Neuron (in vitro differentiated cells): ENCODE data around the gene ITGA1.
"Not testable (repeated sequence)": the region's sequence is repeated elsewhere in the genome, so short reads cannot be mapped to it uniquely, and the experiment has no call there.

Source experiments
- H2AFZ ChIP-seq: one replicate; pipeline ENCODE4 v1.6.1; 2013; ENCODE audit warnings: low read depth, mild to moderate bottlenecking, inconsistent platforms, low read length, moderate library complexity
- H3K27me3 ChIP-seq: one replicate; pipeline ENCODE4 v1.6.1; 2013; ENCODE audit warnings: low read length; ENCODE audit not compliant: insufficient read depth
- H3K36me3 ChIP-seq: one replicate; pipeline ENCODE4 v1.6.1; 2013; ENCODE audit warnings: low read length; ENCODE audit not compliant: insufficient read depth
- H3K4me1 ChIP-seq: one replicate; pipeline ENCODE4 v1.6.1; 2013; ENCODE audit warnings: low read length; ENCODE audit not compliant: insufficient read depth
- H3K4me3 ChIP-seq: 2 replicates; pipeline ENCODE4 v1.5.1; 2013; ENCODE audit warnings: mild to moderate bottlenecking, low read length, moderate library complexity
- H3K9me3 ChIP-seq: one replicate; pipeline ENCODE4 v1.6.1; 2013; ENCODE audit warnings: low read length

The ITGA1 gene

GRCh38 chr5:52849544-52849943 is 61.8 kb downstream of the ITGA1 start:
- Histone ChIP-seq H3K36me3 (no peaks in the 10 kb centered on the region), H3K27me3 (no peaks in the 10 kb centered on the region), H3K4me1 (no peaks in the 10 kb centered on the region), H3K9me3 (no peaks in the 10 kb centered on the region), H2AFZ (no peak overlapping the region), H3K4me3 (no peak overlapping the region)

- no peaks in the 10 kb centered on the region for H3K27me3 ChIP-seq
- no peaks in the 10 kb centered on the region for H3K9me3 ChIP-seq
- H3K4me1 ChIP-seq = no peaks in the 10 kb centered on the region
Observed at GRCh38 chr5:52853650-52854049, 65.9 kb downstream of the ITGA1 start.

GRCh38 chr5:52854301-52854700 is 66.6 kb downstream of the ITGA1 start:
- Histone ChIP-seq H3K4me3 (no peak overlapping the region), H2AFZ (no peak overlapping the region), H3K36me3 (no peaks in the 10 kb centered on the region), H3K27me3 (no peaks in the 10 kb centered on the region), H3K9me3 (no peaks in the 10 kb centered on the region), H3K4me1 (no peaks in the 10 kb centered on the region)

More at GRCh38 chr5:52853650-52854049, 65.9 kb downstream of the ITGA1 start:
- no peak overlapping the region for H2AFZ ChIP-seq
- H3K4me3 ChIP-seq = no peak overlapping the region
- H3K36me3 ChIP-seq = no peaks in the 10 kb centered on the region

- no peaks in the 10 kb centered on the region for H3K36me3 ChIP-seq
- H3K4me3 ChIP-seq = no peak overlapping the region
- H3K9me3 ChIP-seq = no peaks in the 10 kb centered on the region
Observed at GRCh38 chr5:52854949-52855348, 67.2 kb downstream of the ITGA1 start.

GRCh38 chr5:52856564-52856963 is 68.8 kb downstream of the ITGA1 start:
- Histone ChIP-seq H2AFZ (no peak overlapping the region), H3K4me1 (no peaks in the 10 kb centered on the region), H3K4me3 (no peak overlapping the region), H3K27me3 (no peaks in the 10 kb centered on the region), H3K36me3 (no peaks in the 10 kb centered on the region), H3K9me3 (no peaks in the 10 kb centered on the region)

More at GRCh38 chr5:52854949-52855348, 67.2 kb downstream of the ITGA1 start:
- no peaks in the 10 kb centered on the region for H3K4me1 ChIP-seq
- H2AFZ ChIP-seq = no peak overlapping the region
- no peaks in the 10 kb centered on the region for H3K27me3 ChIP-seq

GRCh38 chr5:52859628-52860027 is 71.9 kb downstream of the ITGA1 start:
- no peaks in the 10 kb centered on the region for H3K9me3 ChIP-seq
- no peaks in the 10 kb centered on the region for H3K36me3 ChIP-seq
- H2AFZ ChIP-seq = no peak overlapping the region
- no peak overlapping the region for H3K4me3 ChIP-seq
- no peaks in the 10 kb centered on the region for H3K4me1 ChIP-seq
- H3K27me3 ChIP-seq = no peaks in the 10 kb centered on the region

GRCh38 chr5:52861368-52861767 is 73.7 kb downstream of the ITGA1 start:
- Histone ChIP-seq H3K36me3 (no peaks in the 10 kb centered on the region), H3K27me3 (no peaks in the 10 kb centered on the region), H3K4me3 (no peak overlapping the region), H2AFZ (no peak overlapping the region), H3K9me3 (no peaks in the 10 kb centered on the region), H3K4me1 (no peaks in the 10 kb centered on the region)

- no peaks in the 10 kb centered on the region for H3K9me3 ChIP-seq
- H2AFZ ChIP-seq = no peak overlapping the region
- H3K4me1 ChIP-seq = peaks cover 5% of the 10 kb centered on the region
- no peaks in the 10 kb centered on the region for H3K27me3 ChIP-seq
- no peak overlapping the region for H3K4me3 ChIP-seq
- H3K36me3 ChIP-seq = no peaks in the 10 kb centered on the region
Observed at GRCh38 chr5:52863715-52864290, 76.1 kb downstream of the ITGA1 start.

- Histone ChIP-seq H3K9me3 (no peaks in the 10 kb centered on the region), H3K4me1 (peaks cover 6% of the 10 kb centered on the region), H3K36me3 (no peaks in the 10 kb centered on the region), H3K27me3 (no peaks in the 10 kb centered on the region), H2AFZ (no peak overlapping the region), H3K4me3 (no peak overlapping the region)
Observed at GRCh38 chr5:52864371-52864770, 76.7 kb downstream of the ITGA1 start.

- H3K4me3 ChIP-seq = no peak overlapping the region
- no peak overlapping the region for H2AFZ ChIP-seq
- H3K4me1 ChIP-seq = peaks cover 7% of the 10 kb centered on the region
- H3K27me3 ChIP-seq = no peaks in the 10 kb centered on the region
- H3K9me3 ChIP-seq = no peaks in the 10 kb centered on the region
- H3K36me3 ChIP-seq = no peaks in the 10 kb centered on the region
Observed at GRCh38 chr5:52864884-52865283, 77.2 kb downstream of the ITGA1 start.

GRCh38 chr5:52865991-52866390 is 78.3 kb downstream of the ITGA1 start:
- not testable (repeated sequence) for H3K9me3 ChIP-seq, H3K4me3 ChIP-seq, H3K27me3 ChIP-seq, H3K36me3 ChIP-seq, H2AFZ ChIP-seq
- H3K4me1 ChIP-seq = peaks cover 18% of the 10 kb centered on the region

GRCh38 chr5:52867809-52868208 is 80.1 kb downstream of the ITGA1 start:
- no peak overlapping the region for H2AFZ ChIP-seq
- H3K9me3 ChIP-seq = no peaks in the 10 kb centered on the region
- H3K4me1 ChIP-seq = peaks cover 19% of the 10 kb centered on the region
- no peaks in the 10 kb centered on the region for H3K36me3 ChIP-seq
- H3K4me3 ChIP-seq = no peak overlapping the region
- no peaks in the 10 kb centered on the region for H3K27me3 ChIP-seq

- H3K36me3 ChIP-seq = no peaks in the 10 kb centered on the region
- H2AFZ ChIP-seq = no peak overlapping the region
- no peaks in the 10 kb centered on the region for H3K9me3 ChIP-seq
- H3K27me3 ChIP-seq = no peaks in the 10 kb centered on the region
- H3K4me3 ChIP-seq = no peak overlapping the region
- peaks cover 19% of the 10 kb centered on the region for H3K4me1 ChIP-seq
Observed at GRCh38 chr5:52868417-52868816, 80.7 kb downstream of the ITGA1 start.

GRCh38 chr5:52869391-52869790 is 81.7 kb downstream of the ITGA1 start:
- H3K4me3 ChIP-seq = no peak overlapping the region
- H3K27me3 ChIP-seq = peaks cover 2% of the 10 kb centered on the region
- no peak overlapping the region for H2AFZ ChIP-seq
- H3K36me3 ChIP-seq = no peaks in the 10 kb centered on the region
- H3K9me3 ChIP-seq = peaks cover 2% of the 10 kb centered on the region
- H3K4me1 ChIP-seq = peaks cover 19% of the 10 kb centered on the region
